Activated CD8-positive, alpha-beta memory T cell treated with anti-CD3 and anti-CD28 coated beads, Interleukin-2, amount 10 ng/mL, durations not matched to agents 7 days and 5 days (primary cell): ENCODE data around the gene MAML2. TPM values are rescaled to one million over a fixed set of nuclear protein-coding genes. Genes with fewer than 3 reads are reported as not detected.
A peak's percentile ranks its signal among the peaks of the same experiment; 100 is the strongest.

ENCODE experiments used
- ATAC-seq: fragments of 150-1000 bp; cut with Tn5 transposase; one replicate; pipeline ENCODE4 v1.10.0; 2021; ENCODE audit warnings: moderate library complexity
- CTCF ChIA-PET: fragments of 350-600 bp; sonication (Branson Sonifier 250); formaldehyde crosslinking; loops from one replicate; lab custom pipeline; 2021; ENCODE audit warnings: antibody characterized with exemption; lab: Charles Lee
- DNase-seq: peaks from one replicate; pipeline ENCODE4 v3.0.0-alpha.2; 2020
- H3K27ac Mint-ChIP-seq: one replicate; pipeline ENCODE4 v1.8.0; 2021; ENCODE audit warnings: mild to moderate bottlenecking, mixed read lengths
- H3K27me3 Mint-ChIP-seq: one replicate; pipeline ENCODE4 v1.8.0; 2021; ENCODE audit warnings: mixed read lengths
- H3K36me3 Mint-ChIP-seq: one replicate; pipeline ENCODE4 v1.8.0; 2021; ENCODE audit warnings: mild to moderate bottlenecking, mixed read lengths
- H3K4me1 Mint-ChIP-seq: one replicate; pipeline ENCODE4 v1.8.0; 2021; ENCODE audit warnings: mixed read lengths
- H3K4me3 Mint-ChIP-seq: one replicate; pipeline ENCODE4 v1.8.0; 2021; ENCODE audit warnings: mild to moderate bottlenecking, moderate library complexity, mixed read lengths
- H3K9me3 Mint-ChIP-seq: one replicate; pipeline ENCODE4 v1.8.0; 2022; ENCODE audit warnings: low read depth, mixed read lengths
- total RNA-seq, 2 experiments: library from RNA; stranded (reverse); gene quantifications; one replicate each; pipeline ENCODE4 v1.2.3, GENCODE V29; 2021

MAML2 gene
- total RNA-seq, 2 experiments from 2014 or later, result 12.7 to 14.5 TPM

- Mint-ChIP-seq H3K4me1 (peaks cover 8% of the 10 kb centered on the region), H3K9me3 (no peaks in the 10 kb centered on the region), H3K27ac (no peak overlapping the region), H3K36me3 (peaks cover 2% of the 10 kb centered on the region), H3K4me3 (no peak overlapping the region), H3K27me3 (no peaks in the 10 kb centered on the region)
- CTCF ChIA-PET, result no interaction called here
- ATAC-seq (no peak), DNase-seq (no peak)
Measured at GRCh38 chr11:96026310-96026709, 316.7 kb downstream of the MAML2 start.

GRCh38 chr11:96024666-96025065, 318.3 kb downstream of the MAML2 start:
- CTCF ChIA-PET, result interaction anchor here (1.4 kb wide), 1 partner anchor 319 kb away, joined by 3 read pairs; the partner anchor contains the start of gene MAML2
- DNase-seq (no peak), ATAC-seq (peak; percentile 42)
- Mint-ChIP-seq H3K27ac (no peak overlapping the region), H3K4me1 (peaks cover 8% of the 10 kb centered on the region), H3K27me3 (no peaks in the 10 kb centered on the region), H3K9me3 (no peaks in the 10 kb centered on the region), H3K36me3 (peaks cover 2% of the 10 kb centered on the region), H3K4me3 (no peak overlapping the region)

GRCh38 chr11:96023275-96023674, 319.7 kb downstream of the MAML2 start:
- peaks cover 8% of the 10 kb centered on the region for H3K4me1 Mint-ChIP-seq
- H3K27me3 Mint-ChIP-seq, result no peaks in the 10 kb centered on the region
- CTCF ChIA-PET, result no interaction called here
- no peak overlapping the region for H3K27ac Mint-ChIP-seq
- no peaks in the 10 kb centered on the region for H3K9me3 Mint-ChIP-seq
- H3K4me3 Mint-ChIP-seq, result no peak overlapping the region
- ATAC-seq, result no peak
- DNase-seq, result no peak
- H3K36me3 Mint-ChIP-seq, result peaks cover 2% of the 10 kb centered on the region

GRCh38 chr11:96021901-96022650, 320.9 kb downstream of the MAML2 start:
- Mint-ChIP-seq H3K36me3 (no peaks in the 10 kb centered on the region), H3K27ac (no peak overlapping the region), H3K4me3 (no peak overlapping the region), H3K9me3 (no peaks in the 10 kb centered on the region), H3K27me3 (no peaks in the 10 kb centered on the region), H3K4me1 (peaks cover 8% of the 10 kb centered on the region)
- DNase-seq (no peak), ATAC-seq (no peak)
- CTCF ChIA-PET, result no interaction called here

GRCh38 chr11:96019810-96020747, 322.9 kb downstream of the MAML2 start:
- H3K4me1 Mint-ChIP-seq, result peaks cover 20% of the 10 kb centered on the region
- ATAC-seq (no peak), DNase-seq (no peak)
- H3K36me3 Mint-ChIP-seq, result no peaks in the 10 kb centered on the region
- H3K4me3 Mint-ChIP-seq, result no peak overlapping the region
- CTCF ChIA-PET, result no interaction called here
- no peaks in the 10 kb centered on the region for H3K27me3 Mint-ChIP-seq
- no peaks in the 10 kb centered on the region for H3K9me3 Mint-ChIP-seq
- H3K27ac Mint-ChIP-seq, result no peak overlapping the region

- H3K36me3 Mint-ChIP-seq, result no peaks in the 10 kb centered on the region
- no peak for DNase-seq
- CTCF ChIA-PET, result no interaction called here
- H3K4me3 Mint-ChIP-seq, result no peak overlapping the region
- H3K27ac Mint-ChIP-seq, result no peak overlapping the region
- ATAC-seq, result no peak
- peaks cover 22% of the 10 kb centered on the region for H3K4me1 Mint-ChIP-seq
- no peaks in the 10 kb centered on the region for H3K9me3 Mint-ChIP-seq
- no peaks in the 10 kb centered on the region for H3K27me3 Mint-ChIP-seq
Measured at GRCh38 chr11:96019281-96019680, 323.7 kb downstream of the MAML2 start.

GRCh38 chr11:96017856-96018255, 325.1 kb downstream of the MAML2 start:
- H3K27ac Mint-ChIP-seq, result no peak overlapping the region
- no peaks in the 10 kb centered on the region for H3K27me3 Mint-ChIP-seq
- H3K4me1 Mint-ChIP-seq, result peaks cover 36% of the 10 kb centered on the region
- H3K36me3 Mint-ChIP-seq, result no peaks in the 10 kb centered on the region
- DNase-seq (no peak), ATAC-seq (no peak)
- H3K9me3 Mint-ChIP-seq, result no peaks in the 10 kb centered on the region
- no peak overlapping the region for H3K4me3 Mint-ChIP-seq
- CTCF ChIA-PET, result no interaction called here

GRCh38 chr11:96016978-96017502, 326.0 kb downstream of the MAML2 start:
- CTCF ChIA-PET, result interaction anchor here (0.9 to 1.8 kb wide), 2 partner anchors 38 to 326 kb away, joined by 3 to 6 read pairs; partner anchors contain the start of gene MAML2
- Mint-ChIP-seq H3K27me3 (no peaks in the 10 kb centered on the region), H3K9me3 (no peaks in the 10 kb centered on the region), H3K27ac (no peak overlapping the region), H3K4me3 (no peak overlapping the region), H3K4me1 (peaks cover 45% of the 10 kb centered on the region), H3K36me3 (no peaks in the 10 kb centered on the region)
- DNase-seq (no peak), ATAC-seq (no peak)

GRCh38 chr11:96015906-96016565, 327.0 kb downstream of the MAML2 start:
- CTCF ChIA-PET, result interaction anchor here (0.9 to 1.8 kb wide), 3 partner anchors 39 to 327 kb away, joined by 3 to 6 read pairs (median 4); partner anchors contain the start of gene MAML2
- ATAC-seq (peak; percentile 57), DNase-seq (peak; percentile 67)
- Mint-ChIP-seq H3K27ac (no peak overlapping the region), H3K36me3 (no peaks in the 10 kb centered on the region), H3K27me3 (no peaks in the 10 kb centered on the region), H3K4me1 (peaks cover 50% of the 10 kb centered on the region), H3K4me3 (no peak overlapping the region), H3K9me3 (no peaks in the 10 kb centered on the region)

- H3K27ac Mint-ChIP-seq, result peak overlapping the region; percentile 53
- no peaks in the 10 kb centered on the region for H3K27me3 Mint-ChIP-seq
- peak overlapping the region; percentile 23 for H3K4me3 Mint-ChIP-seq
- H3K9me3 Mint-ChIP-seq, result no peaks in the 10 kb centered on the region
- H3K4me1 Mint-ChIP-seq, result peaks cover 50% of the 10 kb centered on the region
- ATAC-seq (peak; percentile 72), DNase-seq (peak; percentile 62)
- CTCF ChIA-PET, result interaction anchor here (1.1 to 1.6 kb wide), 3 partner anchors 33 to 380 kb away, joined by 3 to 4 read pairs (median 3); partner anchors contain the start of gene MAML2
- no peaks in the 10 kb centered on the region for H3K36me3 Mint-ChIP-seq
Measured at GRCh38 chr11:96014217-96014616, 328.8 kb downstream of the MAML2 start.

- no peaks in the 10 kb centered on the region for H3K27me3 Mint-ChIP-seq
- no peak for DNase-seq
- H3K4me1 Mint-ChIP-seq, result peaks cover 50% of the 10 kb centered on the region
- CTCF ChIA-PET, result interaction anchor here (1.0 to 2.9 kb wide), 5 partner anchors 33 to 380 kb away, joined by 3 to 16 read pairs (median 3); partner anchors contain the start of gene MAML2
- no peaks in the 10 kb centered on the region for H3K9me3 Mint-ChIP-seq
- no peaks in the 10 kb centered on the region for H3K36me3 Mint-ChIP-seq
- peak overlapping the region; percentile 23 for H3K4me3 Mint-ChIP-seq
- peak overlapping the region; percentile 53 for H3K27ac Mint-ChIP-seq
- ATAC-seq, result peak; percentile 10
Measured at GRCh38 chr11:96013461-96014213, 329.4 kb downstream of the MAML2 start.
